Nucleus accumbens (tissue), 56 donors: Measurements from ENCODE around the gene JADE3.

Experiments used
- DNase-seq, 56 donors: peaks; one replicate each; lab custom pipeline; 2025; lab: John Stamatoyannopoulos, UW

JADE3 gene

GRCh38 chrX:46992070-46992469 is 79.8 kb downstream of the JADE3 start:
- no peak for DNase-seq

DNA sequence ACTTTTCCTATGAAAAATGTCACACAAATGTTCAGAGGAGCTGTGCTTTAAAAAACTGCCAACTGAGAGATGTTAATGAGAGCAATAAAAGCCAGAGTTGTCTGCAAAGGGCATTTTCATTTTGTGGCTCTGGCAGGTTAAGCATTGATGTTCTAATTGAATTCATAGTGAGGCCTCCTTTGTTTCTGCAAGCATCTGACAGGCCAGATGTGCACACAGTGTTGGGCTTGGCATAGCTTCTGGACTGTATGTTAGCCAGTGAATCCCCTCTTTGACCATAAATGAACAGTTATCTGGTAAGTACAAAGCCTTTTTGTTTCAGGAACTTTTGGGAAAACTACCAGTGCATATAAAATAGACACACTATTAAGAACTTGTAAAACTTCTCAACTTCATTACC is 81.9 kb downstream of the JADE3 start:
- DNase-seq = peak in 41 of 56 donors; percentile 0 to 48 (median 20)

DNA sequence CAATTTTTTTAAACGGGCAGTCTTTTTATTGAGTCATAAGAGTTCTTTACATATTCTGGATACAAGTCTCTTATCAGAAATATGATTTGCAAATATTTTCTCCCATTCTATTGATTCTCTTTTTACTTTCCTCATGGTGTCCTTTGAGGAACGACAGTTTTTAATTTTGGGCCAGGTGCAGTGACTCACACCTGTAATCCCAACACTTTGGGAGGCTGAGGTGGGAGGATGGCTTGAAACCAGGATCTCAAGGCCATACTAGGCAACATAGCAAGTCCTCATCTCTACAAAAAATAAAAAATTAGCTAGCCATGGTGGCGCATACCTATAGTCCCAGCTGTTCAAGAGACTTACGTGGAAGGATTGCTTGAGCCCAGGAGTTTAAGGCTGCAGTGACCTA is 99.9 kb downstream of the JADE3 start:
- DNase-seq = no peak

- no peak for DNase-seq
These were observed 114.0 kb downstream of the JADE3 start for GRCh38 chrX:47026198-47026597.

DNA sequence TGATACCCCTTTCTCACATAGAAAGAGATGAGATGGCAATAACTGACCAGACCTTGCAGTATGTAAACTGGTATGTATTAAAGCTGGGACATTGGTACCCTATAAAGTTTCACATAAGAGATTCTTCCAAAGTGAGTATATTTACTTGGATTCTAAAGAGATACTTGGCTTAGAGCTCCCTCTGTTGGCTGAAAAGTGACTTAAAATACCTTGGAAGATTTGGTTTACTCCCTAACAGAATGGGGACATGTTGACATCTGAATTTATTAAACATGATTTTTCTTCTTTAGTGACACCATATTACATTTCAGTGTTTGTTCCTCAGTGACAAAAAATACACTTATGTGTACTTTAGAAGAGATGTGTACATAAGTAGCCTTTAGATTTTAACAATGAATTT is 118.1 kb downstream of the JADE3 start:
- DNase-seq = peak in 4 of 56 donors; percentile 0 to 4 (median 2)

DNA sequence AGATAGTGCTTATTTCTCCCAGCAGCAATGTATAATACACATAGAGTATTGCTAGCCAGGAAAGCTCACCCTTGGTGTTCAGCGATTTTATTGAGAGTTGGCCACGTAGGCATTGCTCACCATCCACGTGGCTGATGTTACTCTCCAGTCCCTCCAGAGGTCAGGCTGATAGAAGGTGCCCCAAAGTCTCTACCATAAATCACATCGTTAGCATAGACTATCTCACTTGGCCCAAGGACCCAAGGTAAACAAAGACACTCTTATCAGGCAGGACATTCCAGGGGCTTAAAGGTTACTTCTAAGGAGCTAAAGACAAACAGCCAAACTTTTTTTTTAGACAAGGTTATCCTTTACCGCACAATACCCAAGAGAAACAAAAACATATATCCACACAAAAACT is 135.8 kb downstream of the JADE3 start:
- DNase-seq = no peak

DNA sequence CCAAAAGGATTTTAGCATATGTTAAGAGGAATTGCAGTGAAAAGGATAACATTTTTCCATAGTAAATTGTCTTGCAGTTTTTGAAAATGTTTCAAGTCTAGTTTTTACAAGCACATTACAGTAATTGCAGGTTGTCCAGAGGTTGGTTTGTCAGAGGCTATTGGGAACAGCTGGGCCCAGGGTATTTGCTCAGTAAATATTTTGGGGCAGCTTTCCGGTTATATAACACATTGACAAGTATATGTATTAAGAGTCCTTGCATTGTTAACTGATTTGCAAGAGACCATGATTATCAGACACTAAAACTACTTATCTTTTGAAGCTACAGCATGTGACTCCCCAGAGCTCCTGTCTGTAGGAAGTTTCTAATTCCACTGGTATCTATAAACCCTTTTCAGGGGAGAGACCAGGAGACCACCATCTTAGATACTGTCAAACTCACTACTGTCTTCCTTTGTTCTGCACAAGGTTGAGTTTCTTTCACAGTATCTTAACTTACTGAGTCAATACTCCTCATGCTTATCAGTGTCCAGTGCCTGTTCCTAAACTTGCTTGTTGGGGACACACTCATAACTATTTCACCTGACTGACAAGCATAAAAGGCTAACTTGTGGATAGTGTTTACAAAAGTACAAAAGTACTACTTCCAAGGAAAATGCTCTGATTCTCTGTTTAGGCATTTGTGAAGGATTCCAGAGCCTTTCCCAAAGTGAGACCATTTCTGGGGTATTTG is 147.1 kb downstream of the JADE3 start:
- no peak for DNase-seq

DNA sequence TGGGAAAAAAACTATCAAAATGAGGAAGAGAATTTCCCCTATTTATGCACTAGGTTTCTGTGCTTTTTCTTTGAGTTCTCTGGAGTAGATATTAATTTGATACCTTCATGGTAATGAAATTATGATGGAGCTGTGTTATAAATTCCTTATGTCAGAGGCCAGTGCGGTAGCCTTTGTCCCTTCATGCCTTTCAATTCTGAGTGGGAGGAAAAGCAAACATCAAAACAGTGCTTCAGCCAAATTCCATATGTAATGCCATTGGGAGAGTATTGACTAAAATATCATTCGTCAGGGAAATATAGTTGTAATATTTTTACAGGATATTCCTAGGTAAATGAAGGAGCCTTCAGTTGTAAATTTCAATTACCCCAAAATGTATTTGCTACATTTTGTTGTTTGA is 148.5 kb downstream of the JADE3 start:
- no peak for DNase-seq

DNA sequence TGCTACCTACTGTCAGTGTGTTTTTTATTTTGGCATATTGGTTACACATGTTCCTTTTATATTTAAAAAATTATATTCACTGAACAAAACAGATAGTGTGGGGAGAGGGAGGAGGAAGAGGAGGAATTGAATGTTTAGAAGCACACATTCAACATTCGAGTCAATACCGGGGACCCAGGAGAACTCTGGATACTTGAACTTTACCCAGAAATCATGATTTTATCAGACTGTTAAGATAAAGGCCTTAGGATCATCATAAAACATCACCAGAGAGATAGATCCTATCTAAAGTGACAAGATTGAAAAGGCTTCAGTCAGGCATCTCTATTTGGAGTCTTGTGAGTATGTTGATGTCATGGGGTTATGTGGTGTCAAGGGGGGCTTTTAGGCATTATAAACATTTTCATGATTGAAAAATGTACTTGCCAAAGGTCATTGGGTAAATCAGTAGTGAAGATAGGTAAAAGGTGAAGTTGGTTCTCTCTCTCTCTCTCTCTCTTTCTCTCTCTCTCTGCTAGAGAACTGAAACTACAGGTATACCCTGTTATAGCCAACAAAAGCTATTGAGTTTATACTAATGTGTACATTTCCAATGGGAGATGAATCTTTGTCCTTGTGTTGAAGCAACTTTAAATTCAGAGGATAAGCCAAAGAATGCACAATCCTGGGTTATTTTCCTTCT is 149.2 kb downstream of the JADE3 start:
- no peak for DNase-seq

GRCh38 chrX:47063179-47063578 is 151.0 kb downstream of the JADE3 start:
- no peak for DNase-seq

DNA sequence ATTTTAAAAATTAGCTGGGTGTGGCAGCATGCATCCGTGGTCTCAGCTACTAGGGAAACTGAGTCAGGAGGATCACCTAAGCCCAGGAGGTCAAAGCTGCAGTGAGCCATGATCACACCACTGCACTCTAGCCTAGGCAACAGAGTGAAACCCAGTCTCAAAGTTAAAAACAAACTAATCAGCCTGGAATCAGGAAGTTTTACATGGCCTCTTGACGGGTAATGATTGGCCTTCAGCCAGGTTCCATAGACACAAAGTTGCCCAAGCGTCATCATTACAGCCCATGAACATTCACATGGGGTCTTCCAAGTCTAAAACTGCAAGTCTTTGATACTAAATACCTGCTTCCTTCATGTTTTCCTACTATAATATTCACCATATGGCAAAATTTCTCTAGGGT is 156.0 kb downstream of the JADE3 start:
- no peak for DNase-seq

GRCh38 chrX:47068720-47069119 is 156.5 kb downstream of the JADE3 start:
- DNase-seq = no peak

GRCh38 chrX:47078129-47079043 is 166.2 kb downstream of the JADE3 start, which contains the start of gene RGN:
Gene RGN, plus strand, starts transcription at chrX:47078443. Its CDS starts 2,702 bp downstream, at chrX:47081145.
- DNase-seq = peak in 23 of 56 donors; percentile 0 to 32 (median 4)

GRCh38 chrX:47080215-47080914 is 168.1 kb downstream of the JADE3 start:
- DNase-seq = peak in 1 of 56 donors; percentile 0

GRCh38 chrX:47080915-47081236 is 168.7 kb downstream of the JADE3 start:
- DNase-seq = no peak

DNA sequence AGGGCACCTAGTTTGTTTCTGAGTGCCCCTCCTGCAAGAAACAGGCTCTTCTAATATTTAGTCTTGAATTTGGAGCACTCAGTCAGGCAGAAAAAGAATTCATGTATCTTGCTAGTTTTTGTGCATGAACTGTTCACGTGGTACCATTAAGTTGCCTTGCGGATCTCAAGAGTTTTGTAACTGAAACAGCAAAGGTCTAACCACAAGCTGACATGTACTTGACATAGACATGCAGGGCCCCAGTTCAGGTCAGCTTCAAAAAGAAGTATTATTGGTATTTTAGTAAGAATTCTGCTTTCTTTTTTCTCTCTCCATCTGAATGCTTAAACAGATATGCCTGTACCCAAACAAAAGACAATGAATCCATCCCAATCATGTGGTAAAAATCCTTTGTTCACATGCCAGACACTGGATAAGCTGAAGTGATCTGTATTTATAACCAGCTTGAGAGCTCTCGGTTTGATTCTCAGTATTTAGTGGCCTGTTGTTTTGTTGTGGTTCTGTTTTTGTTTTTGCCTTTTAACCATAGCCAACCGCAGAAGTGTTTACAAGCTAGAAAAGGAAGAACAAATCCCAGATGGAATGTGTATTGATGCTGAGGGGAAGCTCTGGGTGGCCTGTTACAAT is 179.0 kb downstream of the JADE3 start:
- DNase-seq = peak in 1 of 56 donors; percentile 7

- DNase-seq = peak in 2 of 56 donors; percentile 0
These were observed 181.0 kb downstream of the JADE3 start for GRCh38 chrX:47093248-47093647.

DNA sequence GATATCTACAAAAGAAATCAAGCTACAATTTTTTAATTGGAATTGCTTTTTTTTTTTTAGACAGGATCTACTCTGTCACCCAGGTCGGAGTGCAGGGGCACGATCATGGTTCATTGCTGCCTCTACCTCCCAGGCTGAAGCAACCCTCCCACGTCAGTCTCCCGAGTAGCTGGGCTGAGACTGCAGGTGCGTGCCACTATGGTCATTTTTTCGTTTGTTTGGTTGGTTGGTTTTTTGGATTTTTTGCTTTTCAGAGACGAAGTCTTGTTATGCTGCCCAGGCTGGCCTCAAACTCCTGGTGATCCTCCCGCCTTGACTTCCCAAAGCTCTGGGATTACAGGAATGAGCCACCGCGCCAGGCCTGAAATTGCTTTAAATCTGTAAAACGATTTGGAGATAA is 181.6 kb downstream of the JADE3 start:
- DNase-seq = no peak

DNA sequence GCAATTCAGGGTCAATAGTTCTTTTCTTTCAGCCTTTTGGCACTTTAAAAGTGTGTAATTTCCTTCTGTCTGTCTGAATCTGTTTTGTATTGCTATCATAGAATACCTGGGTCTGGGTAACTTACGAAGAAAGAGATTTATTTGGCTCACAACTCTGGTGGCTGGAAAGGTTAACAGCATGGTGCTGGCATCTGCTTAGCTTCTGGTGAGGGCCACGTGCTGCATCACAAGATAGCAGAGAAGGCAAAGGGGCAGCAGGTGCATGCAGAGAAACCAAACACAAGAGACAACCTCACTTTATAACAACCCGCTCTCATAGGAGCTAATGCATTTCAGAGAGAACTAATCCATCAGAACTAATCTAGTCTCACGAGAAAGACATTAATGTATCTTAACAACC is 184.8 kb downstream of the JADE3 start:
- no peak for DNase-seq
